ENCODE results near the gene GJC1. TPM values are rescaled to one million over a fixed set of nuclear protein-coding genes. Genes with fewer than 3 reads are reported as not detected.

The GJC1 gene
- total and polyA plus RNA-seq, 9 of the 15 experiments (the other 6 are each of a cell fraction or from before 2014, with no cell fraction given): 0.04 to 1.4 (median 0.18) TPM; not detected in 1

GRCh38 chr17:44854192-44854591 is 24.1 kb upstream of the GJC1 start:
- no peak for TF ChIP-seq ZNF263 (CRISPR knock-in tag; IDR thresholded peaks at IDR 0.05; ENCODE audit: borderline replicate concordance)
- TF ChIP-seq COPS2 (conservative IDR thresholded peaks at IDR 0.05): no peak
- TF ChIP-seq PHF21A (IDR thresholded peaks at IDR 0.05; ENCODE audit: borderline replicate concordance, low read depth): no peak
- TF ChIP-seq CBFA2T2 (conservative IDR thresholded peaks at IDR 0.05): no peak
- no peak for TF ChIP-seq ZNF133 (CRISPR knock-in tag; IDR thresholded peaks at IDR 0.05)
- in situ Hi-C loops (cut with MboI) (no loop called here), intact Hi-C loops (cut with micrococcal nuclease) (no loop called here)
- Histone ChIP-seq H3K9me3 (replicated peaks; ENCODE audit: control insufficient read depth, insufficient read depth, low read depth, low read length) (no peaks in the 10 kb centered on the region), H3K9me1 (ENCODE audit: control insufficient read depth, insufficient read depth, low read length) (no peaks in the 10 kb centered on the region), H3K4me1 (replicated peaks in 1 of 2; ENCODE audit: control insufficient read depth in 2 of 2, insufficient read depth in 2 of 2, low read length in 2 of 2) (no peaks in the 10 kb centered on the region), H3K27me3 (ENCODE audit: control insufficient read depth in 2 of 2, insufficient read depth in 2 of 2, low read length in 2 of 2) (no peaks in the 10 kb centered on the region), H3K4me3 (no peak overlapping the region), H3K27ac (ENCODE audit: extremely low read depth, low read depth, low read length) (no peak overlapping the region), H3K36me3 (ENCODE audit: control insufficient read depth, insufficient read depth, low read length) (peaks cover 90% of the 10 kb centered on the region), H3K4me2 (ENCODE audit: insufficient read depth, low read length) (no peak overlapping the region), H3K9ac (ENCODE audit: insufficient read depth in 1 of 2, low read depth in 2 of 2, low read length in 2 of 2) (no peak overlapping the region), H2AFZ (ENCODE audit: low read depth, low read length) (no peak overlapping the region), H4K20me1 (replicated peaks; ENCODE audit: control insufficient read depth, insufficient read depth, low read length) (0 out of 2 replicates have a peak, but pooled peaks cover 2% of the 10 kb centered on the region), H3K79me2 (ENCODE audit: control insufficient read depth, insufficient read depth, low read length) (no peaks in the 10 kb centered on the region)
- ChIA-PET POLR2A (interaction anchor here (0.7 kb wide), 1 partner anchor 965 kb away, joined by 3 read pairs; no protein-coding TSS in a partner anchor), CTCF (ENCODE audit: low intra/inter-chr PET ratio) (no interaction called here)
- DNase-seq (ENCODE audit: extremely low read depth in 1 of 4, low spot score in 3 of 4) (no peak), FAIRE-seq (no peak), ATAC-seq (no peak)
- 93% methylated on average over 5 of the region's 5 CpGs for WGBS (ENCODE audit: insufficient coverage, low coverage, missing lambda C conversion rate)
- no TSS peak for BruUV-seq (replicated peaks)

- no peak overlapping the region for H2AFZ ChIP-seq (ENCODE audit: low read depth, low read length)
- TF ChIP-seq ARID2 (IDR thresholded peaks at IDR 0.05) (no peak), DACH1 (IDR thresholded peaks at IDR 0.05; ENCODE audit: partially characterized antibody) (no peak), GABPA (tag; conservative IDR thresholded peaks at IDR 0.05; ENCODE audit: low read depth) (no peak), HMG20A (CRISPR knock-in tag; conservative IDR thresholded peaks at IDR 0.05) (no peak), ILK (tag; IDR thresholded peaks at IDR 0.05; ENCODE audit: borderline replicate concordance, low read depth) (no peak), TAF1 (IDR thresholded peaks at IDR 0.05; ENCODE audit: control insufficient read depth, extremely low read depth, insufficient read depth, low read length, severe bottlenecking) (no peak), PURB (CRISPR knock-in tag; IDR thresholded peaks at IDR 0.05; ENCODE audit: low read depth) (no peak), BRF2 (IDR thresholded peaks at IDR 0.05; ENCODE audit: borderline replicate concordance, insufficient read depth, insufficient read length) (no peak), ZBTB8A (IDR thresholded peaks at IDR 0.05; ENCODE audit: partially characterized antibody) (no peak), DIDO1 (tag; IDR thresholded peaks at IDR 0.05; ENCODE audit: low read depth) (no peak), CC2D1A (IDR thresholded peaks at IDR 0.05) (no peak), CBX8 (IDR thresholded peaks at IDR 0.05; ENCODE audit: borderline replicate concordance, extremely low read depth, low read depth, low read length, poor library complexity, severe bottlenecking) (no peak)
These were observed 20.5 kb upstream of the GJC1 start for GRCh38 chr17:44850612-44851011.

More at GRCh38 chr17:44850612-44851011, 20.5 kb upstream of the GJC1 start:
- no TSS peak for BruUV-seq (replicated peaks)
- Histone ChIP-seq H3K4me3 (no peak overlapping the region), H3K9me1 (ENCODE audit: control insufficient read depth, insufficient read depth, low read length) (no peaks in the 10 kb centered on the region), H3K27me3 (ENCODE audit: control insufficient read depth in 2 of 2, insufficient read depth in 2 of 2, low read length in 2 of 2) (no peaks in the 10 kb centered on the region), H3K4me2 (ENCODE audit: insufficient read depth, low read length) (no peak overlapping the region), H3K27ac (ENCODE audit: extremely low read depth, low read depth, low read length) (no peak overlapping the region), H3K9me3 (replicated peaks; ENCODE audit: control insufficient read depth, insufficient read depth, low read depth, low read length) (no peaks in the 10 kb centered on the region), H3K4me1 (replicated peaks in 1 of 2; ENCODE audit: control insufficient read depth in 2 of 2, insufficient read depth in 2 of 2, low read length in 2 of 2) (no peaks in the 10 kb centered on the region), H4K20me1 (replicated peaks; ENCODE audit: control insufficient read depth, insufficient read depth, low read length) (no peaks in the 10 kb centered on the region; the same call in 1 of the 2 replicates), H3K36me3 (ENCODE audit: control insufficient read depth, insufficient read depth, low read length) (peaks cover 56% of the 10 kb centered on the region), H3K79me2 (ENCODE audit: control insufficient read depth, insufficient read depth, low read length) (no peaks in the 10 kb centered on the region), H3K9ac (ENCODE audit: insufficient read depth in 1 of 2, low read depth in 2 of 2, low read length in 2 of 2) (no peak overlapping the region)
- 76% methylated on average over 5 of the region's 5 CpGs for WGBS (ENCODE audit: insufficient coverage, low coverage, missing lambda C conversion rate)
- FAIRE-seq: no peak
- in situ Hi-C loops (cut with MboI) (no loop called here), intact Hi-C loops (cut with micrococcal nuclease) (no loop called here)
- ChIA-PET CTCF (ENCODE audit: low intra/inter-chr PET ratio) (no interaction called here), POLR2A (interaction anchor here (0.7 to 1.2 kb wide), 3 partner anchors 9 to 17 kb away, joined by 3 to 4 read pairs (median 4); no protein-coding TSS in a partner anchor)
- DNase-seq (ENCODE audit: extremely low read depth in 1 of 4, low spot score in 3 of 4): no peak
- ATAC-seq: no peak
